Lung (tissue), 12 donors: Measurements from ENCODE around the gene ITK. TPM values are rescaled to one million over a fixed set of nuclear protein-coding genes. Genes with fewer than 3 reads are reported as not detected.

Source experiments
- ATAC-seq: fragments of 200-7000 bp; cut with Tn5 transposase; one replicate; pipeline ENCODE4 v1.9.1; 2020; ENCODE audit warnings: moderate number of reproducible peaks; ENCODE audit not compliant: insufficient read depth, low FRiP score
- DNase-seq, 3 donors: peaks; one replicate each; pipeline ENCODE4 v3.0.0-alpha.2; 2013 to 2017
- H3K27ac ChIP-seq, 2 donors: one replicate each; pipeline ENCODE4 v1.5.1; 2013; ENCODE audit warnings: mild to moderate bottlenecking in 2 of 2, moderate library complexity in 2 of 2, control low read depth in 1 of 2, inconsistent platforms in 1 of 2, low read depth in 1 of 2, low read length in 1 of 2
- H3K27me3 ChIP-seq, 3 donors: one replicate each; pipeline ENCODE4 v1.5.1; 2013; ENCODE audit warnings: low read length in 2 of 3; ENCODE audit not compliant: control insufficient read depth in 3 of 3, insufficient read depth in 3 of 3
- H3K36me3 ChIP-seq, 4 donors: one replicate each; pipeline ENCODE4 v1.5.1; 2013; ENCODE audit warnings: low read length in 4 of 4, mild to moderate bottlenecking in 1 of 4, moderate library complexity in 1 of 4; ENCODE audit not compliant: control insufficient read depth in 4 of 4, insufficient read depth in 4 of 4
- H3K4me1 ChIP-seq, 5 donors: one replicate each; pipeline ENCODE4 v1.5.1; 2013; ENCODE audit warnings: low read length in 5 of 5, mild to moderate bottlenecking in 2 of 5, moderate library complexity in 1 of 5; ENCODE audit not compliant: control insufficient read depth in 5 of 5, insufficient read depth in 5 of 5
- H3K4me3 ChIP-seq: one replicate; pipeline ENCODE4 v1.5.1; 2013; ENCODE audit warnings: mild to moderate bottlenecking, control low read depth, moderate library complexity
- H3K9ac ChIP-seq, 2 donors: one replicate each; pipeline ENCODE4 v1.5.1; 2013; ENCODE audit warnings: low read length in 2 of 2, control low read depth in 1 of 2; ENCODE audit not compliant: insufficient read depth in 1 of 2
- H3K9me3 ChIP-seq, 4 donors: one replicate each; pipeline ENCODE4 v1.5.1; 2013; ENCODE audit warnings: low read length in 3 of 4, mild to moderate bottlenecking in 1 of 4, moderate library complexity in 1 of 4; ENCODE audit not compliant: control insufficient read depth in 4 of 4, insufficient read depth in 3 of 4
- WGBS, 2 donors: extraction: QIAGEN DNeasy Blood & Tissue Kit; methylation state at CpG; one replicate each; pipeline ENCODE4 v1.1.7; 2013; 5-methylcytosine and 5-hydroxymethylcytosine counted together
- polyA plus RNA-seq, 2 donors: library from polyadenylated mRNA; stranded (reverse); fragments of 200-250 nt; gene quantifications; one replicate each; pipeline ENCODE4 v1.2.1, GENCODE V29; 2013
- total RNA-seq, 2 donors: library from RNA; depleted of rRNA in 1 of 2; stranded (reverse); fragments of >200 nt in 1 of 2; gene quantifications; one replicate each; pipeline ENCODE4 v1.2.1, GENCODE V29; 2014 to 2021
- TF ChIP-seq, protein P1 (sequence below): IDR thresholded peaks from 2 replicates; pipeline ENCODE4 v1.5.1; 2012; ENCODE audit warnings: mild to moderate bottlenecking; ENCODE audit errors: control extremely low read depth, extremely low read depth
- donor health status: control.
- donor health status: control.
- donor health status: Bipolar disorder and iron deficiency.
- donor health status: healthy.
- donor health status: DM: yes; HTN: yes; CAD: no.

Gene ITK
- total and polyA plus RNA-seq, 4 donors, result 0.91 to 3.4 (median 2.8) TPM

DNA sequence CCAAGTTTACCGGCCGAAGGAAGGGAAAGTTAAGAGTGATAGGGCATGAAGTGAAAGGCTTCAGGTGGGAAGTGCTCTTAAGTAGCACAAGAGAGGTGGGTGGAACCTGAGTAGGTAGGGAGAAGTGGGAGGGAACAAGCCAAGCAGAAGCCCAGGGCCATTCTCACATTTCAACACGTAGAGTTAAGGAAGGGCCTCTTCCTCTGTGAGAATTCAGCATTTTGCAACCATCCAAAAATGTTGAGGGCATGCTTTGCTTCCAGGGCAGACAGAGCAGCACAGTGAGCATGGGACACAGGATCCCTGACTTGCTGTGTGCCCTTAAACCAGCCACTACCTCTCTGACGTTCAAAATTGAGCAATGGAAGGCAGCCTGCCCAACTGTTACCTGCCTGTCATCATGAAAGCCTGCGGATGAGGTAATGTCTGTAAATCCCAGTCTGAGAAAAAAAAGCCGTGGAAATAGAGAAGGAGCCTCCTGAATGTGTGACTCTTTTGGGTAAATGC is 88.6 kb downstream of the ITK start:
- Histone ChIP-seq H3K9ac (peak overlapping the region in 1 of 2 donors; percentile 43), H3K4me1 (peaks cover 2 to 16% (median 8%) of the 10 kb centered on the region in 5 donors), H3K27me3 (peaks cover 0 to 3% (median 3%) of the 10 kb centered on the region in 3 donors), H3K27ac (peak overlapping the region in 1 of 2 donors; percentile 59), H3K4me3 (no peak overlapping the region), H3K36me3 (no peaks in the 10 kb centered on the region), H3K9me3 (no peaks in the 10 kb centered on the region)
- peak; percentile 43 to 80 (median 44) for DNase-seq
- TF ChIP-seq, protein P1, sequence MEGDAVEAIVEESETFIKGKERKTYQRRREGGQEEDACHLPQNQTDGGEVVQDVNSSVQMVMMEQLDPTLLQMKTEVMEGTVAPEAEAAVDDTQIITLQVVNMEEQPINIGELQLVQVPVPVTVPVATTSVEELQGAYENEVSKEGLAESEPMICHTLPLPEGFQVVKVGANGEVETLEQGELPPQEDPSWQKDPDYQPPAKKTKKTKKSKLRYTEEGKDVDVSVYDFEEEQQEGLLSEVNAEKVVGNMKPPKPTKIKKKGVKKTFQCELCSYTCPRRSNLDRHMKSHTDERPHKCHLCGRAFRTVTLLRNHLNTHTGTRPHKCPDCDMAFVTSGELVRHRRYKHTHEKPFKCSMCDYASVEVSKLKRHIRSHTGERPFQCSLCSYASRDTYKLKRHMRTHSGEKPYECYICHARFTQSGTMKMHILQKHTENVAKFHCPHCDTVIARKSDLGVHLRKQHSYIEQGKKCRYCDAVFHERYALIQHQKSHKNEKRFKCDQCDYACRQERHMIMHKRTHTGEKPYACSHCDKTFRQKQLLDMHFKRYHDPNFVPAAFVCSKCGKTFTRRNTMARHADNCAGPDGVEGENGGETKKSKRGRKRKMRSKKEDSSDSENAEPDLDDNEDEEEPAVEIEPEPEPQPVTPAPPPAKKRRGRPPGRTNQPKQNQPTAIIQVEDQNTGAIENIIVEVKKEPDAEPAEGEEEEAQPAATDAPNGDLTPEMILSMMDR, result no peak
- 35 to 53% methylated on average over 6 of the region's 6 CpGs for WGBS, 2 donors
- ATAC-seq, result peak; percentile 58

DNA sequence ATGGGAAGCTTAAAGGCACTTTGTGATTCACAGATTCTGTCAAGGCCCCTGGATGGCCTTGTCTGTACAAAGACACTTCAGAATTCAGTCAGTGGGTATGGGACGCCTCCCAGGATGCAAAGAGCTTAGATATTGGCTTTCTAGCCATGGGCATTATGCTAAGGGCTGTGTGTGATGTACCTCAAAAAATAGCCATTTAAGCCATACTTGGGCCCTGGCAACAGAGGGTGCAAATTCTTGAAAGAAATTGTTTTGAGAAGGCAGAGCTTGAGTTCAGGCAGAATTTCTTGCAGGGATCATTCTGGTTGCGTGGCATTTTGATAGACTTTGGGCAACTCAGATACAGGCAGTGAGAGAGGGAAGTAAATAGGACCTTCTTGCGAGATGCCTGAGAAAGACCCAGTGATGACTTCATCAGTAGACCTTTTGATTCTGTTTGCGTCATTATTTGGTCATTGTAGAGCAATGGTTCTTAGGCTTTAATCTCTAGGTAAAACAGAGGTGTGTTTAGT is 89.2 kb downstream of the ITK start:
- no peaks in the 10 kb centered on the region for H3K36me3 ChIP-seq
- no peak for DNase-seq
- peaks cover 2 to 16% (median 8%) of the 10 kb centered on the region in 5 donors for H3K4me1 ChIP-seq
- H3K9ac ChIP-seq, result peak overlapping the region in 1 of 2 donors; percentile 43
- ATAC-seq, result no peak
- TF ChIP-seq, protein P1, result no peak
- H3K27me3 ChIP-seq, result peaks cover 0 to 3% (median 3%) of the 10 kb centered on the region in 3 donors
- WGBS, 2 donors, result 43 to 75% methylated on average over 4 of the region's 4 CpGs
- H3K4me3 ChIP-seq, result no peak overlapping the region
- peak overlapping the region in 1 of 2 donors; percentile 18 for H3K27ac ChIP-seq
- no peaks in the 10 kb centered on the region for H3K9me3 ChIP-seq

DNA sequence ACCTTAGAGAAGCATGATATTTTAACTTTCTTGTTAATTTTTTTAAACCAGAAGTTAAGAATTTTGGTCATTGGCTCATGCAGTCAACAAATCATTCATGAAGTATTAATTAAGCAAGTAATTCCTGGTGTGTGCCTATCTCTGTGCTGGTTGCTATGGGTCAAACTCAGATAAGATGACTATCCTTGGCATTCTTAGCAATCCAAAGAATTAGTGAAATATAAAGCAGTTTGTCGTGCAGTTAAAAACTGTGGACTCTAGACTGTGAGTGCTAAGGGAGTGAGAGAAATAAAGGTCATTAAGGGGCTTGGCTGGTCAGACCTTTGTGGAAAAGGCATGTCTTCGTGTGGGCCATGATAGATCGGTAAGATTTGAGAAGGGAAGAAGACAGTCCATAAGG is 90.1 kb downstream of the ITK start:
- Histone ChIP-seq H3K27ac (no peak overlapping the region), H3K4me1 (peaks cover 0 to 15% (median 8%) of the 10 kb centered on the region in 5 donors), H3K36me3 (no peaks in the 10 kb centered on the region), H3K9me3 (no peaks in the 10 kb centered on the region), H3K27me3 (peaks cover 0 to 3% (median 3%) of the 10 kb centered on the region in 3 donors), H3K4me3 (no peak overlapping the region), H3K9ac (no peak overlapping the region)
- DNase-seq (no peak), ATAC-seq (no peak)
- WGBS, 2 donors, result 59 to 79% methylated on average over 3 of the region's 3 CpGs
- TF ChIP-seq, protein P1, result no peak
